ENCODE data around the gene XKRX. TPM values are rescaled to one million over a fixed set of nuclear protein-coding genes. Genes with fewer than 3 reads are reported as not detected.

Gene XKRX
- total and polyA plus RNA-seq, 2 of the 8 experiments (the other 6 are each of a cell fraction or from before 2014, with no cell fraction given): 0.70 to 1.3 TPM

DNA sequence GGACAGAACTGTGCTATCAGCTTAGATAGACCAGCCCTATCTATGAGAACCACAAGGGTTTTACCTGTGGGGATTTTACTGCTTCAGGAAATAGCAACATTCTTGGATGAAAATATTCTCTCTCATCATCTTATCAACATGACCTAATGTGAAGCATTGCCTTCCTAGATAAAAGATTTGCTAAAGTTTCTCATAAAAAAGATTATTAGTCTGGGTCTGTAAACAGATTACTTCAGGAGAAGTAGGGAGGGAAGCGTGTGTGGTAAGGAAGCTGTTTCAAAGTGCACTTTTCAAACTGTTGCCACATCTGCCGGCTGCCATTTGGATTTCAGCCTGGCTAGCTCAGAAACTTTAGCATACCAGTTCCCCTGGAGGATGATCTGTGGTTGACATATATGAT is 54.4 kb downstream of the XKRX start, which contains the start of gene NOX1:
TSS of gene NOX1 (minus strand) at position 35 of the 400 bp plus-strand sequence. CDS start 220 bp downstream, outside the sequence.
- Histone ChIP-seq H2BK15ac (ENCODE audit: low read length) (no peak within 1 kb of the TSS), H4K5ac (ENCODE audit: insufficient read length, low read depth, low read length) (no peak within 1 kb of the TSS), H4K91ac (replicated peaks; ENCODE audit: insufficient read length, low read length) (no peak within 1 kb of the TSS), H3K79me1 (ENCODE audit: low read depth, low read length) (no peaks in the 10 kb centered on the region), H3K23me2 (ENCODE audit: low read depth, low read length) (no peaks in the 10 kb centered on the region), H2BK120ac (replicated peaks; ENCODE audit: low read depth, low read length) (no peak within 1 kb of the TSS), H3K18ac (ENCODE audit: extremely low read depth, low read length) (no peak within 1 kb of the TSS), H3K23ac (ENCODE audit: insufficient read length) (no peak within 1 kb of the TSS), H3K27me3 (replicated peaks in 1 of 4; ENCODE audit: control insufficient read depth in 3 of 4, extremely low read depth in 1 of 4, insufficient read depth in 3 of 4, low read length in 3 of 4) (no peaks in the 10 kb centered on the region), H3K36me3 (ENCODE audit: control insufficient read depth in 2 of 4, insufficient read depth in 4 of 4, low read length in 3 of 4) (no peaks in the 10 kb centered on the region), H3K56ac (replicated peaks; ENCODE audit: insufficient read length, low read depth, low read length) (no peak within 1 kb of the TSS), H3K9me3 (ENCODE audit: insufficient read depth in 2 of 2, low read depth in 1 of 2, low read length in 1 of 2) (no peaks in the 10 kb centered on the region), H3K14ac (ENCODE audit: insufficient read length) (no peak within 1 kb of the TSS), H3K4ac (replicated peaks; ENCODE audit: insufficient read length, low read depth, low read length) (no peak within 1 kb of the TSS), H3K4me3 (ENCODE audit: extremely low read depth in 1 of 4, insufficient read depth in 2 of 4, low read depth in 3 of 4, low read length in 4 of 4) (no peak within 1 kb of the TSS), H3K4me2 (ENCODE audit: insufficient read depth in 1 of 2, low read depth in 2 of 2, low read length in 2 of 2) (no peak within 1 kb of the TSS), H3K79me2 (ENCODE audit: control insufficient read depth in 1 of 2, insufficient read depth in 2 of 2, low read length in 2 of 2) (no peaks in the 10 kb centered on the region), H2BK20ac (ENCODE audit: low read length) (no peak within 1 kb of the TSS), H2AK5ac (ENCODE audit: low read depth, low read length) (no peak within 1 kb of the TSS), H3K9ac (replicated peaks in 1 of 4; ENCODE audit: extremely low read depth in 1 of 4, low read depth in 3 of 4, low read length in 3 of 4) (no peak within 1 kb of the TSS), H2BK12ac (ENCODE audit: low read depth, low read length) (no peak within 1 kb of the TSS), H4K8ac (ENCODE audit: extremely low read depth, insufficient read depth, low read length) (no peak within 1 kb of the TSS), H4K20me1 (replicated peaks in 1 of 2; ENCODE audit: control insufficient read depth in 1 of 2, insufficient read depth in 2 of 2, low read length in 2 of 2) (no peaks in the 10 kb centered on the region), H3K27ac (ENCODE audit: low read depth, low read length) (no peak within 1 kb of the TSS), H2AFZ (ENCODE audit: low read length) (no peak within 1 kb of the TSS), H2BK5ac (ENCODE audit: low read depth, low read length) (no peak within 1 kb of the TSS), H3K4me1 (replicated peaks in 1 of 4; ENCODE audit: control insufficient read depth in 3 of 4, insufficient read depth in 4 of 4, low read length in 3 of 4) (no peaks in the 10 kb centered on the region)
- ChIA-PET POLR2A (ENCODE audit: partially characterized antibody) (no interaction called here), CTCF (ENCODE audit: partially characterized antibody) (no interaction called here)
- DNase-seq (ENCODE audit: low read depth in 1 of 2, low spot score in 2 of 2) (no peak), FAIRE-seq (peak; percentile 7)
- WGBS, 2 experiments (ENCODE audit: extremely low coverage in 1 of 2, insufficient coverage in 1 of 2, insufficient read length in 1 of 2, insufficient replicate concordance in 2 of 2, low coverage in 1 of 2, low lambda C conversion rate in 2 of 2, missing lambda C conversion rate in 1 of 2): 94% methylated on average over 2 of the region's 2 CpGs; no CpG with 5 or more reads in 1 of the 2 experiments
- TF ChIP-seq, protein P1, sequence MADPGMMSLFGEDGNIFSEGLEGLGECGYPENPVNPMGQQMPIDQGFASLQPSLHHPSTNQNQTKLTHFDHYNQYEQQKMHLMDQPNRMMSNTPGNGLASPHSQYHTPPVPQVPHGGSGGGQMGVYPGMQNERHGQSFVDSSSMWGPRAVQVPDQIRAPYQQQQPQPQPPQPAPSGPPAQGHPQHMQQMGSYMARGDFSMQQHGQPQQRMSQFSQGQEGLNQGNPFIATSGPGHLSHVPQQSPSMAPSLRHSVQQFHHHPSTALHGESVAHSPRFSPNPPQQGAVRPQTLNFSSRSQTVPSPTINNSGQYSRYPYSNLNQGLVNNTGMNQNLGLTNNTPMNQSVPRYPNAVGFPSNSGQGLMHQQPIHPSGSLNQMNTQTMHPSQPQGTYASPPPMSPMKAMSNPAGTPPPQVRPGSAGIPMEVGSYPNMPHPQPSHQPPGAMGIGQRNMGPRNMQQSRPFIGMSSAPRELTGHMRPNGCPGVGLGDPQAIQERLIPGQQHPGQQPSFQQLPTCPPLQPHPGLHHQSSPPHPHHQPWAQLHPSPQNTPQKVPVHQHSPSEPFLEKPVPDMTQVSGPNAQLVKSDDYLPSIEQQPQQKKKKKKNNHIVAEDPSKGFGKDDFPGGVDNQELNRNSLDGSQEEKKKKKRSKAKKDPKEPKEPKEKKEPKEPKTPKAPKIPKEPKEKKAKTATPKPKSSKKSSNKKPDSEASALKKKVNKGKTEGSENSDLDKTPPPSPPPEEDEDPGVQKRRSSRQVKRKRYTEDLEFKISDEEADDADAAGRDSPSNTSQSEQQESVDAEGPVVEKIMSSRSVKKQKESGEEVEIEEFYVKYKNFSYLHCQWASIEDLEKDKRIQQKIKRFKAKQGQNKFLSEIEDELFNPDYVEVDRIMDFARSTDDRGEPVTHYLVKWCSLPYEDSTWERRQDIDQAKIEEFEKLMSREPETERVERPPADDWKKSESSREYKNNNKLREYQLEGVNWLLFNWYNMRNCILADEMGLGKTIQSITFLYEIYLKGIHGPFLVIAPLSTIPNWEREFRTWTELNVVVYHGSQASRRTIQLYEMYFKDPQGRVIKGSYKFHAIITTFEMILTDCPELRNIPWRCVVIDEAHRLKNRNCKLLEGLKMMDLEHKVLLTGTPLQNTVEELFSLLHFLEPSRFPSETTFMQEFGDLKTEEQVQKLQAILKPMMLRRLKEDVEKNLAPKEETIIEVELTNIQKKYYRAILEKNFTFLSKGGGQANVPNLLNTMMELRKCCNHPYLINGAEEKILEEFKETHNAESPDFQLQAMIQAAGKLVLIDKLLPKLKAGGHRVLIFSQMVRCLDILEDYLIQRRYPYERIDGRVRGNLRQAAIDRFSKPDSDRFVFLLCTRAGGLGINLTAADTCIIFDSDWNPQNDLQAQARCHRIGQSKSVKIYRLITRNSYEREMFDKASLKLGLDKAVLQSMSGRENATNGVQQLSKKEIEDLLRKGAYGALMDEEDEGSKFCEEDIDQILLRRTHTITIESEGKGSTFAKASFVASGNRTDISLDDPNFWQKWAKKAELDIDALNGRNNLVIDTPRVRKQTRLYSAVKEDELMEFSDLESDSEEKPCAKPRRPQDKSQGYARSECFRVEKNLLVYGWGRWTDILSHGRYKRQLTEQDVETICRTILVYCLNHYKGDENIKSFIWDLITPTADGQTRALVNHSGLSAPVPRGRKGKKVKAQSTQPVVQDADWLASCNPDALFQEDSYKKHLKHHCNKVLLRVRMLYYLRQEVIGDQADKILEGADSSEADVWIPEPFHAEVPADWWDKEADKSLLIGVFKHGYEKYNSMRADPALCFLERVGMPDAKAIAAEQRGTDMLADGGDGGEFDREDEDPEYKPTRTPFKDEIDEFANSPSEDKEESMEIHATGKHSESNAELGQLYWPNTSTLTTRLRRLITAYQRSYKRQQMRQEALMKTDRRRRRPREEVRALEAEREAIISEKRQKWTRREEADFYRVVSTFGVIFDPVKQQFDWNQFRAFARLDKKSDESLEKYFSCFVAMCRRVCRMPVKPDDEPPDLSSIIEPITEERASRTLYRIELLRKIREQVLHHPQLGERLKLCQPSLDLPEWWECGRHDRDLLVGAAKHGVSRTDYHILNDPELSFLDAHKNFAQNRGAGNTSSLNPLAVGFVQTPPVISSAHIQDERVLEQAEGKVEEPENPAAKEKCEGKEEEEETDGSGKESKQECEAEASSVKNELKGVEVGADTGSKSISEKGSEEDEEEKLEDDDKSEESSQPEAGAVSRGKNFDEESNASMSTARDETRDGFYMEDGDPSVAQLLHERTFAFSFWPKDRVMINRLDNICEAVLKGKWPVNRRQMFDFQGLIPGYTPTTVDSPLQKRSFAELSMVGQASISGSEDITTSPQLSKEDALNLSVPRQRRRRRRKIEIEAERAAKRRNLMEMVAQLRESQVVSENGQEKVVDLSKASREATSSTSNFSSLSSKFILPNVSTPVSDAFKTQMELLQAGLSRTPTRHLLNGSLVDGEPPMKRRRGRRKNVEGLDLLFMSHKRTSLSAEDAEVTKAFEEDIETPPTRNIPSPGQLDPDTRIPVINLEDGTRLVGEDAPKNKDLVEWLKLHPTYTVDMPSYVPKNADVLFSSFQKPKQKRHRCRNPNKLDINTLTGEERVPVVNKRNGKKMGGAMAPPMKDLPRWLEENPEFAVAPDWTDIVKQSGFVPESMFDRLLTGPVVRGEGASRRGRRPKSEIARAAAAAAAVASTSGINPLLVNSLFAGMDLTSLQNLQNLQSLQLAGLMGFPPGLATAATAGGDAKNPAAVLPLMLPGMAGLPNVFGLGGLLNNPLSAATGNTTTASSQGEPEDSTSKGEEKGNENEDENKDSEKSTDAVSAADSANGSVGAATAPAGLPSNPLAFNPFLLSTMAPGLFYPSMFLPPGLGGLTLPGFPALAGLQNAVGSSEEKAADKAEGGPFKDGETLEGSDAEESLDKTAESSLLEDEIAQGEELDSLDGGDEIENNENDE (IDR thresholded peaks at IDR 0.05; ENCODE audit: insufficient replicate concordance, low read length): no peak
